AG04449 (cell line): ENCODE results near the gene EFCAB12.

ENCODE experiments used
- CTCF ChIA-PET: fragments of 350-600 bp; formaldehyde crosslinking; extraction: SDS; loops from one replicate; lab custom pipeline; 2021; ENCODE audit warnings: antibody characterized with exemption; lab: Yijun Ruan, JAX
- POLR2A ChIA-PET: fragments of 400-600, 350-600 bp; formaldehyde crosslinking; extraction: SDS; loops from one replicate; lab custom pipeline; 2020; ENCODE audit warnings: antibody characterized with exemption, inconsistent platforms; lab: Yijun Ruan, JAX
- DNase-seq: peaks from one replicate; pipeline ENCODE4 v3.0.0-alpha.2; 2010; ENCODE audit warnings: low read depth, low spot score
- H3K4me3 ChIP-seq: 2 replicates; pipeline ENCODE4 v1.5.1; 2011; ENCODE audit warnings: low read depth, mild to moderate bottlenecking, control low read depth, low read length
- CTCF ChIP-seq: IDR thresholded peaks from one replicate; pipeline ENCODE4 v1.5.1; 2011; ENCODE audit warnings: mild to moderate bottlenecking, moderate library complexity, low read length, control low read depth, inconsistent platforms; ENCODE audit not compliant: insufficient read depth; ENCODE audit errors: missing control alignments

EFCAB12 gene

DNA sequence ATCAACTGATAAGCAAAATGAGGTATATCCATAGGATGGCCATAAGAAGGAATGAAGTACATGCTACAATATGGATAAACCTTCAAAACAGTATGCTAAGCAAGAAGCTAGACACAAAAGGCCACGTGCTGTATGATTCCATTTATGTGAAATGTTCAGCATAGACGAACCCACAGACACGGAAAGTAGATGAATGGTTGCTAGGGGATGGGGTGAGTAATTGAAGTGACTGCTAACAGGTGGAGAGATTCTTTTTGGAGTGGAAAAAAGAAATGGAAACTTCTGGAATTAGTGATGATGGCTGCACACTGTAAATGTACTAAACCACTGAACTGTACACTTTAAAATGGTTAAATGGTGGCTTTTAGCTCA is 630 bp upstream of the EFCAB12 start:
- TF ChIP-seq CTCF, result no peak
- POLR2A ChIA-PET, result interaction anchor here (0.6 to 3.1 kb wide), 3 partner anchors 11 to 703 kb away, joined by 3 to 13 read pairs (median 3); partner anchors contain the start of genes IFT122, MBD4 and RAB7A
- DNase-seq, result no peak
- no peak overlapping the region for H3K4me3 ChIP-seq
- CTCF ChIA-PET, result interaction anchor here (0.6 to 0.8 kb wide), 2 partner anchors 15 to 164 kb away, joined by 3 read pairs; no protein-coding TSS in a partner anchor

DNA sequence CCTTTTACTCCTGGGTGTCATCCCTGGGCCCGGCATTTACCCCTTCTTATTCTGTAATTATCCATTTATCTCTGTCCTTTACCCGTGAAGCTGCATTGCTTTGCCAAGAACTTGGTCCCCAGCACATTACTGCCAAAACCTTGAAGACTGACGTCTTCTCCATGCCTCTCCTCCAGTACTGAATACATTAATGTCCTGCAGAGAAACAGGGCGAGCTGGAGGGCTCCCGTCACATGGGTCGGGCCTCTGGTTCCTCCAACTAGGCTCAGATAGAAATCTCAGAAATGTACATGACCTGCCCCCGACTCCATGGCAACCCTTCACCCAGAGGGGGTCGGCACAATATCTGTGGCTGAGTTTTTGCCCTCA is 445 bp downstream of the EFCAB12 start:
- ChIA-PET POLR2A (interaction anchor here (0.7 to 3.1 kb wide), 2 partner anchors 12 to 112 kb away, joined by 3 to 13 read pairs; partner anchors contain the start of genes IFT122 and MBD4), CTCF (interaction anchor here (0.8 to 1.8 kb wide), 4 partner anchors 11 to 458 kb away, joined by 3 to 5 read pairs (median 4); no protein-coding TSS in a partner anchor)
- TF ChIP-seq CTCF, result no peak
- no peak for DNase-seq
- H3K4me3 ChIP-seq, result peak overlapping the region; percentile 75

- POLR2A ChIA-PET, result no interaction called here
- TF ChIP-seq CTCF, result no peak
Observed at GRCh38 chr3:129425619-129426018, 2.8 kb downstream of the EFCAB12 start.

DNA sequence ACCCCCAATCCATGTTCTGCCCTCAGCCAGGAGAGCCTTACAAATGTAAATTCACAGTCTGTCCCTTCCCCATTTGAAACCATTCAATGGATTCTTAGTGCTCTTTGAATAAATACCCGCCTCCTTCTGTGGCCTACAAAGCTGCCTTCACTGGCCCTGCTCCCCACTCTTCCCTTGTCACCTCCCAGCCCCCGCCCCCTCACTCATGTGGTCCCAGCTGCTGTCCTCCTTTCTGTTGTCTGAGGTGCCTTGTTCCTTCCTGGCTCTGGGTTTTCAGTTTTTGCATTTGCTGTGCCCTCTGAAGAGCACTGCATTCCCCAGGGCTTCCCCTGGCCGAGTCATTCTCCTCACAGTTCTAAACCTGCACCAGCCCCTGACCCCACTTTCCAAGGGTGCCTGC is 3.2 kb downstream of the EFCAB12 start:
- no peak for TF ChIP-seq CTCF
- POLR2A ChIA-PET, result no interaction called here
- no peak for DNase-seq
- no peak overlapping the region for H3K4me3 ChIP-seq
- CTCF ChIA-PET, result no interaction called here

More at GRCh38 chr3:129425619-129426018, 2.8 kb downstream of the EFCAB12 start:
- CTCF ChIA-PET, result no interaction called here
- no peak for DNase-seq
- no peak overlapping the region for H3K4me3 ChIP-seq

DNA sequence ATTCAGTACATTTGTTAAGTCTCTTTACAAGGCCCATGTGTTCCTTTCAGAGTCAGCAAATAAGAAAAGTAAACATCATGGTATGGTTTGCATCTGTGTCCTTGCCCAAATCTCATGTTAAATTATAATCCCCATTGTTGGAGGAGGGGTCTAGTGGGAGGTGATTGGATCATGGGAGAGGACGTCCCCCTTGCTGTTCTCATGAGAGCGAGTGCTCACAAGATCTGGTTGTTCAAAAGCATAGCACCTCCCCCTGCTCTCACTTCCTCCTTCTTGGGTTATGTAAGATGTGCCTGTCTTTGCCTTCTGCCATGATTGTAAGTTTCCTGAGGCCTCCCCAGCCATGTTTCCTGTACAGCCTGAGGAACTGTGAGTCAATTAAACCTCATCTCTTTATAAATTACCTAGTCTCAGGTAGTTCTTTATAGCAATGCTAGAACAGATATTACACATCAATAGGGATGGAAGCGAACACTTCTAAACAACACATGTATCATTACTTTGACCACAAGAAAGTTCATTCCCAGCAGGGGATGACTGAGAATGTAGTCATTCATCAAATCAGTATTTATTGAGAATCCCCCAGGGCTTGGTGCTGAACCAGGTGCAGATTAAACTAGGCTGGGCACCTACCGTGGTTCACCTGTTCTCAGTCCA is 4.1 kb downstream of the EFCAB12 start:
- H3K4me3 ChIP-seq, result no peak overlapping the region
- POLR2A ChIA-PET, result no interaction called here
- CTCF ChIA-PET, result interaction anchor here (1.4 kb wide), 1 partner anchor 12 kb away, joined by 3 read pairs; no protein-coding TSS in a partner anchor

More for the DNA sequence above, 4.1 kb downstream of the EFCAB12 start:
- no peak for DNase-seq
- no peak for TF ChIP-seq CTCF
